ENCODE results near the gene ENAM. TPM values are rescaled to one million over a fixed set of nuclear protein-coding genes. Genes with fewer than 3 reads are reported as not detected.

Gene ENAM, protein sequence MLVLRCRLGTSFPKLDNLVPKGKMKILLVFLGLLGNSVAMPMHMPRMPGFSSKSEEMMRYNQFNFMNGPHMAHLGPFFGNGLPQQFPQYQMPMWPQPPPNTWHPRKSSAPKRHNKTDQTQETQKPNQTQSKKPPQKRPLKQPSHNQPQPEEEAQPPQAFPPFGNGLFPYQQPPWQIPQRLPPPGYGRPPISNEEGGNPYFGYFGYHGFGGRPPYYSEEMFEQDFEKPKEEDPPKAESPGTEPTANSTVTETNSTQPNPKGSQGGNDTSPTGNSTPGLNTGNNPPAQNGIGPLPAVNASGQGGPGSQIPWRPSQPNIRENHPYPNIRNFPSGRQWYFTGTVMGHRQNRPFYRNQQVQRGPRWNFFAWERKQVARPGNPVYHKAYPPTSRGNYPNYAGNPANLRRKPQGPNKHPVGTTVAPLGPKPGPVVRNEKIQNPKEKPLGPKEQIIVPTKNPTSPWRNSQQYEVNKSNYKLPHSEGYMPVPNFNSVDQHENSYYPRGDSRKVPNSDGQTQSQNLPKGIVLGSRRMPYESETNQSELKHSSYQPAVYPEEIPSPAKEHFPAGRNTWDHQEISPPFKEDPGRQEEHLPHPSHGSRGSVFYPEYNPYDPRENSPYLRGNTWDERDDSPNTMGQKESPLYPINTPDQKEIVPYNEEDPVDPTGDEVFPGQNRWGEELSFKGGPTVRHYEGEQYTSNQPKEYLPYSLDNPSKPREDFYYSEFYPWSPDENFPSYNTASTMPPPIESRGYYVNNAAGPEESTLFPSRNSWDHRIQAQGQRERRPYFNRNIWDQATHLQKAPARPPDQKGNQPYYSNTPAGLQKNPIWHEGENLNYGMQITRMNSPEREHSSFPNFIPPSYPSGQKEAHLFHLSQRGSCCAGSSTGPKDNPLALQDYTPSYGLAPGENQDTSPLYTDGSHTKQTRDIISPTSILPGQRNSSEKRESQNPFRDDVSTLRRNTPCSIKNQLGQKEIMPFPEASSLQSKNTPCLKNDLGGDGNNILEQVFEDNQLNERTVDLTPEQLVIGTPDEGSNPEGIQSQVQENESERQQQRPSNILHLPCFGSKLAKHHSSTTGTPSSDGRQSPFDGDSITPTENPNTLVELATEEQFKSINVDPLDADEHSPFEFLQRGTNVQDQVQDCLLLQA
- total RNA-seq (2022; extraction: Qiagen RNA extraction; ENCODE audit: low read depth) = not detected in 5 replicates

DNA sequence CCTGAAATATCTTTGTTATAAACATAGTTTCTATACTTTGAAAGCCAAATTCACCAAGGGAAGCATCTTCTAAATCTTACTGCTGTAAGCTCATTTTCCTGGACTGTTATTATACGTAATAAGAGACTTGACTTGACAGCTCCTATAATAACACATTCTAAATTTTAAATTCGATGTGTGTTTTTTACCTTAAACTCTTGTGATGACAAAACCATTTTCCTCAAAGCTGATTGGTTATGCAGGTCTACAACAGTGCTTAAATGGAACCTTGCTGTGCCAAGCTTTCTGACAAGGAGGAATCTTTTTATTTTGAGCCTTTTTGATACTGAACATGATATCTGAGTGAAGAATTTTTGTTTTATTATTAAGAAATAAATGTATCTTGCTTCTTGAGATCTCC is at the start of gene ENAM:
Gene ENAM (plus strand): TSS at position 301 of the 400 bp plus-strand sequence. CDS start 757 bp downstream, outside the sequence.

DNA sequence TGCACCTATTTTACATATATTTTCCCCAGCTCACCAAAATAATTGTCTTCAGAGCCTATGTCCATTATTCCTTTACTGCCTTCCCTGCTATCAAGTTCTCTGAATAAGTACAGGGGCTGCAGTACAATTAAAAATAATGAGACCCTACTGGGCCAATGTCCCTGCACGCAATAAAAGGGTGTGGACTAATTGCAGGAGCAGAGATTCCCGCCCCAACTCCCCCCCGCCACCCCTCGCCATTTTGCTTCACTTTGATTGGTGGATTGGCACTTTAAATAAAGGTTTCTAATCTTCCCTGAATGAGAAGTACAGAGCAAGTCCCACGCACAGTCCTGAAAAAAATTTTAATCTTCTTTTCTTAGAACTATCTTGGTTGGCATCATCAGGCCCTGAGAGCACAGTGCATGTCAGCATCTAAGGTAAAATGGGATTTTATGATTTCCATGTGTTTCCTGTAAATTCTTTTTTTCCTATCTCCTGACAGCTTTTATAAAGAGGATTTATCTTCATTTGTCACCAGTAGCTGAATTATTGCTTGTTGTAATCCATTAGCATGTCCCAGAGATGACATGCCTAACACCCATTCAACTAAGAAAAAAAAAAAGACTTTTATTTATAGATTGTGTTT is 36.5 kb upstream of the ENAM start, which contains the start of gene AMBN:
Gene AMBN (plus strand): TSS at position 302 of the 628 bp plus-strand sequence. CDS start 103 bp downstream, at position 405.

DNA sequence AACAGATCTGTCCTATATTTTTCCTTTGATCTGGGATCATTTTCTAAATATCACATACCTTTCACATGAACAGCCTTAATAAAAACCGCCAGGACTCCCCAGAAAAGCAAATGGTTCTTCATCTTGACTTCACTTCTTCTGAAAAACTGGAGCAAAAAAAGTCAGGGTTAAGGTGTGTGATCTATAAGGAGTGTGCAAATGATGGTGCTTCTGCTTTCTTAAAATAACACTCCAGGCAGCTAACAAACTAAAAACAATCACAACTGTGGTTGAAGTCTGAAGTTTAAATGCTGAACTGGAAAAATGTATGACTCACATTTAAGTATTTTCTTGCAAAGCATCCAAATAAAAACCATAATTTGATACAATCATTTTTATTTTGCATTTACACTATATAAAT is 37.8 kb downstream of the ENAM start, which contains the start of gene JCHAIN:
Gene JCHAIN (minus strand): TSS at position 140 of the 400 bp plus-strand sequence. CDS start 18 bp downstream, at position 122.

DNA sequence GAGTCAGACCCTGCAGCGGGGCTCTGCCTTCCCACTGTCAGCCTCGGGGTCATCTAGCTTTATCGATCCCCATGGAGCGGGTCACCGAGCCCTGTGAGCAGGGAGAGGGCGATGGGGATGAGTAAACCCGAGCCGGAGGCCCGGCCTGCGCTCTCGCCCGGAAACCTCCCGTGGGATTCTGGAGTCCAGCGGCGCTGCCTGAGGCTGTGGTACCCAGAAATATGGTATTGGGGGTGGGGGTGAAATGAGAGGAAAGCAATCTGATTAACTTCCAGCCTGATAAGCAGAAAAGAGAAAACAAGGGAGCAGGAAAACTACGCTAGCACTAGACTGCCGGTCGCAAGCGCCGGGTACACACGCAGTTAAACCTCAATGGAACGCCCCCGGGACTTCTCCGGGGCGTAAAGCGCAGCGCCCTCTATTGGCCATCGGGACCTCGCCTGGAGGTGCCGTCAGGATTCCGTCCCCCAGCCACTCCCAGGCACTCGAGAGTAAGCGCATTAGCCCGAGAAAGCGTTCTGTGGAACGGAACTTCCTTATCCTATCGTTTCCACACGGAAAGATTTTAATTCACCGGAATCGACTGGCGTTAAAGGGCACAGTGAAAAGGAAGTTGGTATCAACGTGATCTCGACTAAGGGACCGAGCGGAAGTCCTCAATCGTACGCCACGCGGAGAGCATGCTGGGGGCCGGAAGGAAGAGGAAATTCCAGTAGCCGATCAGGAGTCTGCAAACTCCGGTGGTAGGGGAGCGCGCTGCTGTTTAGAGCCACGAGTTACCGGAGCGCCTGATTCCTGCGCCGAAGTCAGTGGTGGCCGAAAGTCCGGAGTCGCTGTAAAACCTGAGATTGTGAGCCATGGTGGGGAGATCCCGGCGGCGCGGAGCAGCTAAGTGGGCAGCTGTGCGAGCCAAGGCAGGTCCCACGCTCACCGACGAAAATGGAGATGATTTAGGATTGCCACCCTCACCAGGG is 59.6 kb downstream of the ENAM start, which contains the start of gene UTP3:
Gene UTP3 (plus strand): TSS at position 712 of the 974 bp plus-strand sequence. CDS start 146 bp downstream, at position 858.

Other genes starting within 250 kb of the ENAM start
- not detected in 5 replicates for gene SMR3B, start 245.6 kb upstream of the ENAM start, total RNA-seq (2022; extraction: Qiagen RNA extraction; ENCODE audit: low read depth)
- gene OPRPN, start 230.8 kb upstream of the ENAM start, total RNA-seq (2022; extraction: Qiagen RNA extraction; ENCODE audit: low read depth) = not detected in 5 replicates
- gene MUC7, start 156.5 kb upstream of the ENAM start, total RNA-seq (2022; extraction: Qiagen RNA extraction; ENCODE audit: low read depth) = not detected in 5 replicates
- gene AMTN, start 110.2 kb upstream of the ENAM start, total RNA-seq (2022; extraction: Qiagen RNA extraction; ENCODE audit: low read depth) = not detected in 5 replicates
- gene AMBN, start 36.5 kb upstream of the ENAM start, total RNA-seq (2022; extraction: Qiagen RNA extraction; ENCODE audit: low read depth) = not detected in 5 replicates
- 0.13 to 0.70 TPM (median 0.22 TPM) in 3 of 5 replicates, not detected in the others for gene JCHAIN, start 37.8 kb downstream of the ENAM start, total RNA-seq (2022; extraction: Qiagen RNA extraction; ENCODE audit: low read depth)
- 31.6 to 46.7 TPM (median 36.5 TPM) in 5 replicates for gene UTP3, start 59.8 kb downstream of the ENAM start, total RNA-seq (2022; extraction: Qiagen RNA extraction; ENCODE audit: low read depth)
- gene RUFY3, start 93.2 kb downstream of the ENAM start, total RNA-seq (2022; extraction: Qiagen RNA extraction; ENCODE audit: low read depth) = 5.7 to 10.4 TPM (median 8.7 TPM) in 5 replicates
- gene GRSF1, start 211.1 kb downstream of the ENAM start, total RNA-seq (2022; extraction: Qiagen RNA extraction; ENCODE audit: low read depth) = 73.0 to 102 TPM (median 80.1 TPM) in 5 replicates